GM21447 (cell line): ENCODE data around the gene IYD.
"Not testable (repeated sequence)": the region's sequence is repeated elsewhere in the genome, so short reads cannot be mapped to it uniquely, and the experiment has no call there.

Source experiments
- ATAC-seq: cut with Tn5 transposase; IDR thresholded peaks from one replicate; pipeline ENCODE4 v1.9.1; 2021; ENCODE audit not compliant: unreplicated experiment

The IYD gene

DNA sequence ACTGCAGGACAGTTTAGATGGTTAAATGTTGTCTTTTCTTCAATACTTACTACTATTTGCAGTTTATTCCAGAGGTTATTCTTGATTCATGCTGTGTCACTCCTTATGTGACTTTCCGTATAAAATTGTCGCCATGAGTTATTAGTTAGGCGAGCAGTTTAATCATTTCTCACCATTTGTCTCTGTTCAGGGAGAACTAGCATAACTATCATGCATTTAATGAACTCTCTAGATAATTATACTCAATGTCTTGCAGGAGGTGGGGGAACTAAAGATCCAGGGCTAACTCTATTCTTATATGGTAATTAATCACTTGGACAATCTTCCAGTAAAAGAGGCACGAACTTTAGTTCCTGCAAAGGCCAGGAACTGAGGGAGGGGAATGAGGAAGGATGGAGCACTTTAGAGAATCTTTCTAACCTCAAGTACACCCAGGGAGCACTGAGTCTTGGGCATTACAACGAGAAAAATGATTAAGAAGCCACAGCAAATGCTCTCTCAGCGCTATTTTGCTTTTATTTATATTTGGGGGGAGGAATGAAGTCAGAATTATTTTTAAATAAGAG, 58.3 kb downstream of the IYD start:
- ATAC-seq, result no peak

DNA sequence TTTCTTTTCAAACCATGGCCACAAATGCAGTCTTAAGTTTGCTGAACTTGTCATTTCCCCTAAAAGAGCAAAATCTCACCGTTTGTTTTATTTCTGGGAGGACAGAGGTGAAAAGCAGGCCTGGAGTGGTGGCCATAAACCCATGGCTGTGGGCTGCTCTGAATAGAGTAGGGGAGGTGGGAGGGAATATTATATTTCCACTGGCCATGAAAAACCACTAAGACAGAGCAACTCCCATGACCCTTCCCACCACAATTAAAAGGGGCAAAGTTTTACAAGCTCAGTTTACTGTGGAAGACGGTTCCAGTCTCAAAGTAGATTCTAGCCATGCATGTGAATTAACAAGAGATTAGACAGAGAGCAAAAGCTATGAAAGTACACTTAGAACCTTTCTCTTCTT, 59.0 kb downstream of the IYD start:
- no peak for ATAC-seq

DNA sequence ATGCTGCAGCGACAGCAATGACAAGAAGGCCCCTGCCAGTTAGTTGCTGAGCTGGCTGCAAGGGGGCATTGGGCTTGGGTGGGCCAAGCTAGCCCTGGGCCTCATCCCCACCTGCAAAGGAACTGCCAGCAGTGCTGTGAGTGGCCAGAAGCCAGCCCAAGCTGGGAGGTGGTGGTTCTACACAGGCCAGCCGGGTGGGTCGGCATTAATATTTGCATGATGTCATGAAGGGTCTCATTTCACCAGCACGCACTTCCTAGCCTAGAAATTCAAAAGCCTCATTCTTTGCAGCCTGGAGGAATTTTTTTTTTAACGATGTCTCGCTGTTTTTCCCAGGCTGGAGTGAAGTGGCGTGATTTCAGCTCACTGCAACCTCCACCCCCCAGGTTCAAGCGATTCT, 62.0 kb downstream of the IYD start:
- no peak for ATAC-seq

DNA sequence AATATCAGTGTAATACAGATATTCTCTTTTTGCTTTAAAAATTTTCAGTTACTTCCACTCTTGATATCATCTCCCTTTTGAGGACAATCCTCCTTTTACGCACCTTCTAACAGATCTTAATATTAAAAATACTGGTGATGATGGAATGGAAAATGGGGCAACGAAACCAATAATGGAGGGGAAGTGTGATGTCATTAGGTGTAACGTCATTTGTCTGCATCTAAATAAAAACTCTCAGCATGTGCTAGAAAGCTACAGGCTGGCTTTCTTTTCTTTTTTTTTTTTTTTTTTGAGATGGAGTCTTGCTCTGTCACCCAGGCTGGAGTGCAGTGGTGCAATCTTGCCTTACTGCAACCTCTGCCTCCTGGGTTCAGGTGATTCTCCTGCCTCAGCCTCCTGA, 66.5 kb downstream of the IYD start:
- no peak for ATAC-seq

DNA sequence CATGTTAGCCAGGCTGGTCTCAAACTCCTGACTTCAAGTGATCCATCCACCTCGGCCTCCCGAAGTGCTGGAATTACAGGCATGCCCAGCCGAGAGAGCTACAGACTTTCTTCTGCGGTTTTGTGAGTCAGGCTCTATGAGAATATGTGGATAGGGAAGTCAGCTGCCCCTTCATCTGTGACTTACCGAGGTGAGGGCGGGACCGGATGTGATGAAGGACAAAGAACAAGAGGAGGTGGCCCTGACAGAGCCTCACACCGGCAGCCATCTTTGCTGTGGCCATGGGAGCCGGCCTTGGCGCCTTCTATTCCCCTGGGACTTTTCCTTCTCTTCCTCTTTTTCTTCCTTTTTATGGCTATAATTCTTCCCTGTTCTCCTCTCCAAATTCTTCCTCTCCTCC, 67.0 kb downstream of the IYD start:
- ATAC-seq, result no peak

DNA sequence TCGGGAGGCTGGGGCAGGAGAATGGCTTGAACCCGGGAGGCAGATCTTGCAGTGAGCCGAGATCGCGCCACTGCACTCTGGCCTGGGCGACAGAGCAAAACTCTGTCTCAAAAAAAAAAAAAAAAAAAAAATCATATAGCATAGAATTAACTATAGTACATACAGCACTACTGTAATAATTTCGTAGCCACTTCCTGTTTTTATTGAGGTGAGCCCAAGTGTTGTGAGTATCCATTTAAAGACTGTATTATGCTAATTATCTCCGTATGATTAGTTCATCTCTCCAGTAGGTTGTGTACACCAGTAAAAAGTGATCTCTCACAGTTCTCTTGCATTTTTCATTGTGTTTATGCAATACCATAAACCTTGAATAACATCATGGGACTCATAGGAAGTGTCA, 70.6 kb downstream of the IYD start:
- no peak for ATAC-seq

DNA sequence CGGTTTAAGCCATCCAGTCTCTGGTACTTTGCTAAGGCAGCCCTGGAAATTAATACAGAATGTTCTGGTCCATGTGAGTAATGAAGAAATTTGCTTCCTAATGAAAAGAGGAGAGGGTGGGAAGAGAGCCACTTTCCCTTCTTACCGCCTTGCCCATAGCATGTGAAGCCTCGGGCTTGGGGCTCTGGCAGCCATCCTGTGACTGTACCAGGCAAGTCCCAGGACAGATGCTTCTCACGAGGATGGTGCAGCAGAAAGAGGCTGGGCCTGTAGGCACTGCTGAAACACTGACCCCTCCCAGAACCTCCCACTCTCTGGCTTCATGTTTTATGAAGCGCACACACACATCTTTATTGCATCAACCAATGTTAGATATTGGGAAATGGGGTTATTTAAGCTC, 74.8 kb downstream of the IYD start:
- no peak for ATAC-seq

DNA sequence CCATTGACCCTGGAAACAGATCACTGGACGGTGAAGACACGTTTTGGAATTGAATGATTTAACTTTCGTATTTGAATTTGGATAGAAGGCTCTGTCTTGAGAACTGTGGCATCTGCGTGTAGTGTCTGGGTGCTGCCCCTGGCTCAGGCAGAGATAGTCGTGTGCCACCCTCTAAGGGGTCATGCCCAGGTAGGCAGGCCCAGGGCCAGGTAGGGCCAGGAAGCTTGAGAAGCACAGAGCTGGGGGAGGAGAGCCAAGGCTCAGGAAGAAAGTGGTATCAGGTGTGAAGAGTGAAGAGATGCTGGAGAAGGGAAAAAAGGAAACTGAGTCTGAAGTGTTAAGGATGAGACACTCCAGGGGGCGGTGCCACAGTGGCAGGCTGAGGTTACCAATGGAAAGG, 75.5 kb downstream of the IYD start:
- ATAC-seq, result no peak

DNA sequence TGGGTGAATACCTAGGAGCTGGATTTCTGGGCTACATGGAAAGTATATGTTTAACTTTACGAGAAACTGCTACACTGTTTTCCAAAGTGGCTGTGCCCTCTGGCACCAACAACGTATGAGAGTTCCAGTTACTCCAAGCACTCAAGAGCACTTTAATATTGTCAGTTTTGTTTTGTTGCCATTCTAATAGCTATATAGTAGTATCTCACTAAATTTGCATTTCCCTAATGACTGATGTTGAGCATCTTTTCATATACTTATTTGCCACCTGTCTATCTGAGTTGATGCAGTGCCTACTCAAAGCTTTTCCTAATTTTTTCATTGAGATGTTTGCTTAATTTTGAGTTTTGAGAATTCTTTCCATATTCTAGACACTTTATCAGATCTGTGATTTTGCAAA, 76.7 kb downstream of the IYD start:
- ATAC-seq, result no peak

DNA sequence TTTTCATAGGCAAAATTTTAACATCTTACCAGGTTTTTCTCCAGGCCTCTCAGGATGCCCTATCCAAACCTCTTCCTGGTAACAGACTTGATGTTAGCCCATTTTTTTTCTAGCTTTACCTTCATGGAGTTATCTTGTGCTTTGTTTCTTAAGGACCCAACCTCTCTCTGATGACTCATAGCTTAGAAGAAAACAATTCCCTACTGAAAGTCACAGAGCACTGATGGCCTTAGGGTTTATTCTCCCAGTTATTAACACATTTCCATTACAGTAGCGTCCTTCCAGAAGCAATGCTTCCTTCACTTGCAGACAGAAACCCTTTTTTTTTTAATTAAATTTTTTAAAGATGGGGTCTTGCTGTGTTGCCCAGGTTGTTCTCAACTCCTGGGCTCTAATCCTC, 79.4 kb downstream of the IYD start:
- ATAC-seq, result no peak

DNA sequence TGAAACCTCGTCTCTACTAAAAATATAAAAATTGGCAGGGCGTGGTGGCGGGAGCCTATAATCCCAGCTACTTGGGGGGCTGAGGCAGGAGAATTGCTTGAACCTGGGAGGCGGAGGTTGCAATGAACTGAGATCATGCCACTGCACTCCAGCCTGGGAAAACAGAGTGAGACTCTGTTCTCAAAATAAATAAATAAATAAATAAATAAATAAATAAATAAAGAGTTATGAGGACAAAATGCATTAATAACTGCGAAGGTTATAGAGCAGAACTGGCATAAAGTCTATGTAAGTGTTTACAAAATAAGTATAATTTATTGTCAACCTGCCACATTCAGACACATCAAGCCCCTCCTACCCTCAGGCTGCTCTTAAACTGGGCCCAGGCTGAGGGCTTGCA, 80.2 kb downstream of the IYD start:
- not testable (repeated sequence) for ATAC-seq

DNA sequence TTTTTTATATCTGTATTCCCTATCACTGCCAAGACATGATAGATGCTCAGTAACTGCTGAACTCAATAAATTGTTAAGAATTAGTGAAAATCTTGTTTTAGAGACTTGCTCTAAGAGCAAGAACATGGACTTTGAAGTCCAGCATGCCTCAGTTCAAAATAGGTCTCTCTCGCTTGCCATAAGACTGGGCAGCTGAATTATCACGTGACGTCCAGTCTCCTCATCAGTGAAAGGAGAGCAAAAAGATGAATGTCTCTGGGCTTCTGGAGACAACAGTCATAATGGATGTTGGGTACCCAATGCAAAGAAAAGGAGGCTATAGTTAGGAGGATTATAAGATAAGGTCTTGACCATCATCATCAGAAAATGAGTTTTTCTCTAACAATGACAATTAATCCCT, 82.1 kb downstream of the IYD start:
- ATAC-seq, result no peak

DNA sequence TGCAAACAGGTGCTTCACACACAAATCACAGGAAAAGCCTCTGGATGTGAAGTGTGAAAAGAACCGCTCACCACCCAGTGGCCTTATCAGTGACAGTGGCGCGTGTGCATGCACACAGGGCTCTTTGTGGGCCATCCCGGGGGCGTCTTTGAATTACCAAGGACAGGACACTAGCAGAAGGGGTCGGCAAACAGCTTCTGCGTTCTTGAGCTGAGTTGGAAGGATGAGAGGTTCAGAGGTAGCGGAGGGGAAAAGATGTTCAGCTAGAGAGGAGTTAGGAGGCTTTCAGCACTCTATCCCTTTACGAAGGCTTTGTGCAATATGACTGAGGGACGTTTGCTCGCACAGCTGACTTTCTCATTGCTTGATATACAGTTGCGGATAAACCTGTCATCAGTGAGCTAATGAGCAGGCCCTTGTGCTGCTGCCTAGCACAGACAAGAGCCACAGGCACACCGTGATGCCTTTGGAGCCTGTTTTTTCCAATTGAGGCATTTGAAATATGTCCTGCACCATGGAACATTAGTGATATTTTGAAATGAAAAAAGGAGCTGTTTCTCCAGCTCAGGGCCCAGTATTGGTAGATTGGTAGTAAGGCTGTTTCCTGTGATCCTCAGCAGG, 83.1 kb downstream of the IYD start:
- ATAC-seq, result no peak

DNA sequence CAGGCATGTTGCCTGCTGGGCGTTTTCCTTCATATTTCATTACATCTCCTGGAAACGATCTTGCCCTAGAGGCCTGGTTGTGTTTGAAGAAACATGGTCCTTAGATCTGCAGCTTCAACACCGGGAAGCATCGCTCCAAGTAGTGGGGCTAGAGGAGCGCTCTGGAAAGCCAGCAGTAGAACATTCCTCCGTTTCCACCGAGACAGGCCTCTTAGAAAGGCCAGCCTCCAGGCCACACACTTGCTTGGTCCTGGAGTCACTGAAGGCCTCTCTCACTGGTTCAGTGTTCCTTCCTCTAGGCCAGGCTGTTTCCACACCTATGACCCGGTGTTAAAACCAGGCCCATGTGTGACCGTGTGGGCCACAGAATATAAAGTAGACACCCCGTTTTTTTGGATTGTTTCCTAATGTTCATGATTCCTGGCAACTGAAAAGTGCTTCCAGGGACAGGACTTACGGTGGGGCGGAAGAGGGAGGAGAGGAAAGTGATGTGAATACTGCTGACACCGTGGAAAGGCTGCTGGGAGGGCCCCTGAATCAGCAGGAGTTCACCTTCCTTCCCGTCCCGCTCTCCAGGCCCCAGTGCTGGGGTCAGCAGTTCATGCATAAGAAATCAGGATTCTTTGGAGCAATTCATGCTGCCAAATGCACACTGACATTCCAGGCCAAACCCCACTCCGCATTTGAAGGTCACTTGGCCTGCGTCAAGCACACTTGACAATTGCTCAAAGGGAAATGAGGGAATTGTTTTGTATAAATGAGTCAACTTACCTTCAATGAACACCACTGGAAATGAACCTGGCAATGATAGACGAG, 83.8 kb downstream of the IYD start:
- ATAC-seq, result no peak

DNA sequence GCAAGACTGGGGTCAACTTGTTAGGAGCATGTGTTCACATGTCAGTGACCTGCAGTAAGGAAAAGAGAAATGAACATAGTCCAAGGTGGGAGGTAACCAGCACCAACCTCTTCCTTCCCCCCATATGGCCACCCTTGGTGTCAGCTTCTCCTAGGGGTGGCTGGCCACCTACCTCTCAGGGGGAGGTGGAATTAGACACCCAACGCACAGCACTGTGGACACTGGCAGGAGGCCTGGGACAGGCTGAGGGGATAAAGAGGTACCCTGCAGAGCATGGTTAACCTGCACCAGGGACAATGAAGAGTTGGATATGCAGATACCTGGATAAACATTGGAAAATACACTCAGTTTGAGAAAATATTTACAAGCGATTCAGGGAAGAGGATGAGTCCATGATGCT, 84.5 kb downstream of the IYD start:
- ATAC-seq, result no peak
